Measurements from ENCODE around the gene LHPP.

LHPP gene

DNA sequence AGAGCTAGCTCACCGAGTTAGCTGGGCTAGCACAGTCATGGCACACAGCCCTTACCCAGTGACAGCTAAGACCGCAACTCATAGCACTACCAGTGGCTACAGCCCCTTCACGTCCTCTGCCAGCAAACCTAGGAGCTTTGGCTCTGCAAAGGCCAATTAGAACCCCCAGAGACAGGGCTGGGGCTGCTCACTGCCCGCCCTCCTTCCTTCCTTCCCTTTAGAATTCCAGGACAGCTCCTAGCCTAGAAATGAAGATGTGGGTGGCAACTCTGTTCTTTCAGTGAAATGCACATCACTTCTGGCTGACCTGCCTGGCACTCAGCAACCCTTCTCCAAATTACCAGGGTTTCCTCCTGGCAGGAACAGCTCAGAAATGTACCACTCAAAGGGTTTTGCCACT is 182.6 kb downstream of the LHPP start:
- no peak for DNase-seq (ENCODE audit: low spot score)
- in situ Hi-C loops (cut with MboI; ENCODE audit: low pct_unique_long_range_greater_than_20kb, low sequenced_read_pairs, unreplicated experiment): no loop called here
- TF ChIP-seq, protein P1, sequence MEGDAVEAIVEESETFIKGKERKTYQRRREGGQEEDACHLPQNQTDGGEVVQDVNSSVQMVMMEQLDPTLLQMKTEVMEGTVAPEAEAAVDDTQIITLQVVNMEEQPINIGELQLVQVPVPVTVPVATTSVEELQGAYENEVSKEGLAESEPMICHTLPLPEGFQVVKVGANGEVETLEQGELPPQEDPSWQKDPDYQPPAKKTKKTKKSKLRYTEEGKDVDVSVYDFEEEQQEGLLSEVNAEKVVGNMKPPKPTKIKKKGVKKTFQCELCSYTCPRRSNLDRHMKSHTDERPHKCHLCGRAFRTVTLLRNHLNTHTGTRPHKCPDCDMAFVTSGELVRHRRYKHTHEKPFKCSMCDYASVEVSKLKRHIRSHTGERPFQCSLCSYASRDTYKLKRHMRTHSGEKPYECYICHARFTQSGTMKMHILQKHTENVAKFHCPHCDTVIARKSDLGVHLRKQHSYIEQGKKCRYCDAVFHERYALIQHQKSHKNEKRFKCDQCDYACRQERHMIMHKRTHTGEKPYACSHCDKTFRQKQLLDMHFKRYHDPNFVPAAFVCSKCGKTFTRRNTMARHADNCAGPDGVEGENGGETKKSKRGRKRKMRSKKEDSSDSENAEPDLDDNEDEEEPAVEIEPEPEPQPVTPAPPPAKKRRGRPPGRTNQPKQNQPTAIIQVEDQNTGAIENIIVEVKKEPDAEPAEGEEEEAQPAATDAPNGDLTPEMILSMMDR (IDR thresholded peaks at IDR 0.05; ENCODE audit: extremely low read depth, insufficient read depth, missing control alignments): no peak

DNA sequence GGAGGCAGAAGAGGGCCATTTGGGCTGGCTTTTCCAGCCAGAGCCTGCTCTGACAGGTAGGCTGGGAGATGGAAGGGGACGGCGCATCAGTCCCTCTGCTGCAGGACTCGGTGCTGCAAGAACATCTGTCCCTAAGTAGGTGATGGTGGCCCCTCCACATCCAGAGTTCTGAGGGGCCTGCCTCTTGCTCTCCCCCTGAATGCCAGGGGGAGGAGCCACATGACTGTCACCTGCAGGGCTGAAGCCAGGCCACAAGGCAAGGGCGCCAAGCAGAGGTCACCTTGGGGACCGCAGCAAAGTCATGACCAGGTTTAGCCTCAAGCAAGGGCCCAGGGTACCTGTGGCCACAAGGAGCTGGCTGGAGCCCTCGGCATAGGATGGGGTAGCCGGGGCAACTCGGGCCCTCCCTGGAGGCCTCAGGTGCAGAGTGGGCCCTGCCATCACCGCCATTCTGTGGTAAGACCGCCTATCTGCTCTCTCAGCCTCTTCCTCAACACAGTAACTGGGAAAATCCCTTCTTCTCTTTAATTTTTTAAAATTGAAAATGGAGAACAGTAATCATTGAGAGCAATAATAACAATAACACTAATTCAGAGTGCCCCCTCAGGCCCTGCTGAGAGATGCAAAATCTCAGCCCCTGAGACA is 183.3 kb downstream of the LHPP start:
- TF ChIP-seq, protein P1 (IDR thresholded peaks at IDR 0.05; ENCODE audit: extremely low read depth, insufficient read depth, missing control alignments): no peak
- DNase-seq (ENCODE audit: low spot score): no peak
- in situ Hi-C loops (cut with MboI; ENCODE audit: low pct_unique_long_range_greater_than_20kb, low sequenced_read_pairs, unreplicated experiment): no loop called here

DNA sequence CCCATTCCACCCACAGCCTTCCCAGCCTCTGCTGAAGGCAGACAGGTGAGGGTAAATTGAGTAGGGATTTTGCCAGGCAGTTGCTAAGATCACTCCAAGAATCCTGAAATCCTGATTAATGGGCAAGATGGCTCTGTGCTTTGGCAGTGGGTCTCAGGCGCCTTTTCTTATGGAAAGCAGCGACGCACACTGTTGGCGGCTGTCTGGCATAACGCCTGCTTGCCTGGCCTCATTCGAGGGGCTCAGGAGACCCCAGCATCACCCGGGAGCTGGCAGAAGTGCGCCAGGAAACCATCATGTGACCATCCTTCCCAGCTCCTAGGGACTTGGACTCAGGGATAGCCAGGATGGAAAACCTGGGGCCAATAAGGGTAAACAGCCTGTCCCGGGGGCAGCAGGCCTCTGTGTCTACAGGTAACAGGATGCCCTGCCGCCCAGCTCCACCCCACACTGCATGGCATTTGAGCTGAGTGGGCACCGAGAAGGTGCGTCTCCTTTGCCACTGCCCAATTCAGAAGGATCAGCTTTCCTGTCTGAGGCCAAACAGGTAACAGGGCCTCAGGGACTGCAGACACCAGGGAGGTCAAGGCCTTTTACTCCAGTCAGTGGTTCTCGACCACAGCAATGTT is 184.0 kb downstream of the LHPP start:
- in situ Hi-C loops (cut with MboI; ENCODE audit: low pct_unique_long_range_greater_than_20kb, low sequenced_read_pairs, unreplicated experiment): no loop called here
- no peak for DNase-seq (ENCODE audit: low spot score)
- TF ChIP-seq, protein P1 (IDR thresholded peaks at IDR 0.05; ENCODE audit: extremely low read depth, insufficient read depth, missing control alignments): no peak

DNA sequence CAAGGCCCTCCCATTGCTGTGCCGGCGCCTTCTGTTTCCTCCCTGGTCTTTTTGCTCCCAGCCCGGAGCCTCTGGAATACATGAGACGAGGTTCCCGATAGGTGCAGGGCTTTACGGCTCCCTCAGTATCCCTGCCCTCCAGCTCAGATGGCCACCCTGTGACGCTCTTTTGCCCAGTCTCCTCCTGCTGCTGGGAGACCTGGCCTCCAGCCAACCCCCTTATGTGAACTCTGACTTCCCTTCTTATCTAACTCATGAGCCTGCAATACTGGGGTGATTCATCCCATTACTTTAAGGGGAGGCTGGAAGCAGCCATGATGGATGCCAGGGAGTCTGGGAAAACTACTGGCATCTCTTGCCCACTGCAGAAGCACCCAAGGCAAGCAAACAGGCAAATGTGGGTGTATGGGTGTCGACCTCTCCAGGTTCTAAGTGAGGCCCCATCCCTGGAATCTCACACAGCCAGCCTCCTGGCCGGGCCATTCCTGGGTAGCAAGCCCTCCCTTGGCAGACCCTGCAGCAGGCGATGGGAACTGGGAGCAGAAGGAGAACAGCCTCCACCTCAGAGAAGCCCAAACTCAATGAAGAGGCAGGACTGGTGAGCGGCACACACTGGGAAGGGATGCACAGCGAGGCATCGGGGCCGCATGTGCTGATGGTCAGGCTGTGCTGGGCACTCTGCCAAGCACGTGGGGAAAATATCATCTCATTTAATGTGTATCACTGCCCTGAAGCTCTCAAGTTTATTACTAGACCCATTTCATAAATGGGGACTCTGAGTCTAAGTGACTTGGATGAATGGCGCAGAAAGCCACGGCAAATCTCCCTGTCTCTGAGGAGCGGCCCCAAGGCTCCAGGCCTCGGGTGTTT is 185.1 kb downstream of the LHPP start:
- TF ChIP-seq, protein P1 (IDR thresholded peaks at IDR 0.05; ENCODE audit: extremely low read depth, insufficient read depth, missing control alignments): no peak
- in situ Hi-C loops (cut with MboI; ENCODE audit: low pct_unique_long_range_greater_than_20kb, low sequenced_read_pairs, unreplicated experiment): no loop called here
- no peak for DNase-seq (ENCODE audit: low spot score)

DNA sequence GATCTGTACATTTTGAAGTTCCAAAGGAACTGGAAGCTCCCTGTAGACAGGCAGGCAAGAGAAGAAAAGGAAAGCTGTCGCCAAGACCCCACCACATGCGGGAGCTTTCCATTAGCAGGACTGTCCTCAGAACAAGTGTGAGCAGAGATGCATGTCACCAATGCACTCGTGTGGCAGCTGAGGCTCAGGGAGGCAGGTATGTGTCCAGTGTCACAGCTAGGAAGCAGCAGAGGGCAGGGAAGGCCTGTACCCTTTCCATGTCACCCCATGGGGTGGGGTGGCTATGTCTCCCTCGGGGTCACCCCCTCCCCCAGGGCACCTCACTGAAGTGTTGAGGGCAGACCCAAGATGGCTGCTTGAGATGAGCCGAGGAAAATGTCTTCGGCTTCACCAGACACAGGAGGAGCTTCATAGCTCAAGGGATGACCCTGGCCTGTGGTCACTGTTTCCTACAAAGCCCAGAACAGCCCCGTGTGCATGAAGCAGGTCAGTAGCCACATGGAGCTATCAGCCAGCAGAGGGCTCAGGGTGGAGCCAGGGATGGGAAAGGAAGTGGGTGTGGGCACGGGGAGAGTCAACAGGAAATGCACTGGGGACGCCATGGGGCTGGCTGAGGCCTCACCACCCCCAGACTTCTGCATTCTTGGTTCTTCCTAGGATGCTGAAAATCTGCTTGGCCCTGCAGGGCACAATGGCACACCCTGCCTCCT is 186.0 kb downstream of the LHPP start:
- in situ Hi-C loops (cut with MboI; ENCODE audit: low pct_unique_long_range_greater_than_20kb, low sequenced_read_pairs, unreplicated experiment): no loop called here
- TF ChIP-seq, protein P1 (IDR thresholded peaks at IDR 0.05; ENCODE audit: extremely low read depth, insufficient read depth, missing control alignments): peak; percentile 45
- peak; percentile 70 for DNase-seq (ENCODE audit: low spot score)

DNA sequence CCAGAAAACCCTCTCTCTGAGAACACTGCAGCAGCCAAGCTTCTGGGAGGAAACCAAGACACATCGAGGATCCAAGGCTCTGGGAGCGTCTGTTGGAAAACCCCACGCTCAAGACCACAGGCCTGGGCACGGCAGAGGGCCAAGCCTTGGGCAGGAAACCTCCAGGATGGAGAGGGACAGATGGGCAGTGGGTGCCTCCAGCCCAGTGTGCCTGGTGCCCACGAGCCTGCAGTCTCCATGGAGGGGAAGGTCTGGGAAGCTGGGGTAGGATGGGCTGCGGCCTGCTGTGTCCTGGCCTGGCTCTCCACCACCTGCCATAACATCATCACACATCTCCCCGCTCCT is 186.5 kb downstream of the LHPP start:
- TF ChIP-seq, protein P1 (IDR thresholded peaks at IDR 0.05; ENCODE audit: extremely low read depth, insufficient read depth, missing control alignments): no peak
- no peak for DNase-seq (ENCODE audit: low spot score)
- in situ Hi-C loops (cut with MboI; ENCODE audit: low pct_unique_long_range_greater_than_20kb, low sequenced_read_pairs, unreplicated experiment): no loop called here

Measured in GM13977 (cell line).